CD4-positive, alpha-beta T cell treated with Interleukin-6 for 4 hours (primary cell): Measurements from ENCODE around the gene DCAF4.
A peak's percentile ranks its signal among the peaks of the same experiment; 100 is the strongest.
"Not testable (repeated sequence)": the region's sequence is repeated elsewhere in the genome, so short reads cannot be mapped to it uniquely, and the experiment has no call there.

Experiments
- DNase-seq: peaks from one replicate; pipeline ENCODE4 v3.0.0-alpha.2; 2020; ENCODE audit warnings: mixed read lengths

DCAF4 gene

DNA sequence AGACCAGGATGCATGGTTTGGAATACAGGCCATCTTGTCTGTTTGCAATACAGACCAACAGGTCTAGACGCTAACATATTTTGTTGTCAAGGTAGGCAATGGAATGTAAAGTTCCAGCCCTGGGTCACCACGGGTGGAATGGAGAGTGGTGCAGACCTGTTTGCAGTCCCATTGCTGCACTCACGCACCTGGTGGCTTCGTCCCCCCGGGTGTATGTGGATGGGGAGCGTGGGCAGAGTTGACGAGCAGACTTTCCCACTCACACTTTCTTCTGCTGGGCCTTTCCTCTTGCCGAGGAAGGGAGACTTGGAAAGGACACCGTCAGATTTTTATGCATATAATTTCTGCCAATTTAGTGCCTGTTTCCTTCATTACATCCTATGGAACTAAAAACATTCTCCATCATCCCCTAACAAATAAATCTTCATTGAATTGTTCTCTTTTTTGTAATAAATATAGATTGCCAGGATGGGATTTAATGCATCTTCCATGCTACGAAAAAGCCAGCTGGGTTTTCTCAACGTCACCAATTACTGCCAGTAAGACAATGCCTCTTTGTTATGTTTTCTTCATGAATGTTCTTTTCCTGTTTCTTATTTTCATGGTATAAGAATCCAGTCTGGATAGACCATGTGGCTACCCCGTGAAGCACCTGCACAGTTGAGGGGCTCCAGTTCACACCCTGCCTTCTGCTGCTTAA lies 15.2 kb downstream of the DCAF4 start:
- no peak for DNase-seq

DNA sequence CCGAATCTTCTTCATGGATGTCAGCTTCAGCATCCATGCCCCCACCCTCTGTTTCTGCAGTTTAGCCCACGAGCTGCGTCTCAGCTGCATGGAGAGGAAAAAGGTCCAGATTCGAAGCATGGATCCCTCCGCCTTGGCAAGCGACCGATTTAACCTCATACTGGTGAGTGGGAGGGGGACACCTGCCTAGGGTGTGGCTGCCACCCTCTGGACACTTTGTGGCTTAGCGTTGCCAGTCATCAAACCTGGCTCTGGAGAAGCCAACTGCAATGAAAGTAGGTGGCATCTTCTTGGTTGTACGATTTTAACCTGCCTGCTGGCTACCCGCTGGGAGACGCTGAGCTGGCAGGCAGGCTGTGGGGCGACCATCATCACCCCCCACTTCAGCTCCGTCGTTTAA lies 16.7 kb downstream of the DCAF4 start:
- no peak for DNase-seq

DNA sequence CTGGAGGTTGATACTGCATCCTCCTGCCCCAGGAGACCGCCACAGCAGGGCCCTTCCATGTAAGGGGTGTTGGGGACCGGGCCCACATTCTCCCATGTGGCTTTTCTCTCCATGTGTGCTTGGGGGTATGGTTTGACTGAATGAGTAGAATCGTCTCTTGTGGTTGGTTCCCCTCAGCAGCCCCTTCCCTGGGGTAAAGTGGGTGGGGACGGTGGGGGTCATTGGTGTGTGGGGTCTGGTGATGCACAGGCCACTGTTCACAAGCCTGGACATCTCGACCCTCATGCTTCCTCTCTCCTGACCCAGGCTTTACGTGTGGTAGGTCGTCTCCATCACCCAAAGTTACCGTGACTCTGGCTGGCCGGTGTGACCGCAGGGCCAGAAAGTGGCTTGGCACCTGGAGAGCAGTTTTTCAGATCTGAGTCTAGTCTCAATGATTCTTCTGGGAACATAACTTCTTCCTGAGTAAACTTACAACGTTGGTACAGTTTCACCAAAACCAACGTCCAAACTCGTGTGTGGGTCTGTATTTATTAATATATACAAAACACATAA lies 17.7 kb downstream of the DCAF4 start:
- DNase-seq = no peak

DNA sequence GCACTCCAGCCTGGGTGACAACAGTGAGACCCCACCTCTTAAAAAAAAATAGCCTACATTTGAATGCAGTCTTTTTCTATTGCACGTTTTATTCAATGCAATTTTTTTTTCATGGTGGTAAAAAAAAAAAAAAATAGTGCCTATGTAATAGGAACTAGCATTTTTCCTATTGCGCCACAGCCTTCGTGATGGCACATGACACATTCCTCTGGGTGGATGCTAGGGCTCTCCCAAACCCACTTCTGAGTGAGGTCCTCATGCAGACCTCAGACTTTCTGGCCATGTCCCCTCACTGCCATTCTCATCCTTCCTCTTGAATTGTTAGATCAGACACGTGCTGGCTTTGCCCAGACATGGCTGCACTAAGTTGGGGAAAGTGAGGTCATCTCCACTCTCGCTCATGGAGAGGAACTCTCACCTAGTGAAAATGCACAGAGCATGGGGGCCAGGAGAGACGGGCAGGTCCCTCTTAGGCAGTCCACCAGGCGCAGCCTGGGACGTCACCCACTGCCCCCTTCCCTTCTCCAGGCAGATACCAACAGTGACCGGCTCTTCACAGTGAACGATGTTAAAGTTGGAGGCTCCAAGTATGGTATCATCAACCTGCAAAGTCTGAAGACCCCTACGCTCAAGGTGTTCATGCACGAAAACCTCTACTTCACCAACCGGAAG lies 19.2 kb downstream of the DCAF4 start:
- DNase-seq = no peak

DNA sequence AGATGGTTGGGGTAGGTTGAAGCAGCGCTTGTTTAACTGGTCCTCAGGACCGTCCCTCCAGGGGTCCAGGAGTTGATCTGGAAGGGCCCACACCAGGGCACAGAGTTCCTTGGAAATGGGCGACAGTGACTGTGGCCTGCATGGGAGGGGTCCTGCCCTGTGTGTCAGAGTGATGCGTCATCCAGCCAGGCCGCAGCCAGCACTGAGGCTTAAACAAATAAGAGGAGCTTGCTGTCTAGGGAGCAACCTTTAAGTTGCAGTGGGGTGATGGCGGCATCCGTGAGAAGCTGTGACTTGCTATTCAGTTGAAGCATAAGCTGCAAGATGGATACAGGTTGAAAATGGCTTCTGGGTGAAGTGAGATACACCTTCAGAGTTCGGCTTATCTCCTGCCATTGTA lies 20.2 kb downstream of the DCAF4 start:
- DNase-seq = no peak

DNA sequence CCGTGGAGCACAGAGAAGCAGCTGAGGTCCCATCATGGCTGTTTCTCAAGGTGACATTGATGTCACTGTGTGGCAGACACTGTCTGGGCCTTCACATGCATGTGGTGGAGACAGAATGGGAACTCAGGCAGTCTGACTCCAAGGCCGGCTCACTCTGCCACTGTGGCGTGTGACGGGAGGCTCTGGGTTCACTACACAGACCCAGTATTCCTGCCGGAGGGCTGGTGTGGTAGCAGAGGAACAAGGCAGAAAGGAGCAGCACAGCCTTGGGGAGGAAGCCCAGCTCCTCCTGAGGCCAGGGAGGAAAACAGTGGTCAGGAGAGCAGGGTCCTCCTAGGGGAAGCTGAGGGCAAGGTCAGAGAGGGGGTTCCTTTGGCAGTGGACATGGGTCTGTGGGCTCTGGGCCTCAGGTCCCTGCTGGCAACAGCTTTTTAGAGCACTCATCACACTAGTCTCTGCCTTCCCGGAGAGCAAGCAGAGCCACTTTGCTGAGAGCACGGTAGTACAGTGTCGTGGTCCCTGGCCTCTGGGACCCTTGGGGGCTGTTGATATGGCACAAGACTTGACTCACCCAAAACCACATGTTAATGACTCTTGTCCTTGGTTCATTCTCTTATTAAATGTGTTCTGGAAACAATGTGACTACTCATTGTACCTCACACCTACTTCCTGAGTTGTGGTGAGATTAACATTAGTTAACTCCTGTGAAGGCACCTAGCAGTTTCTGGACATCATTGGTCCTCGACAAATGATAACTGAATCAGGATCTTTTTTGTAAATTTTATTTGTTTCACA lies 21.3 kb downstream of the DCAF4 start:
- no peak for DNase-seq

DNA sequence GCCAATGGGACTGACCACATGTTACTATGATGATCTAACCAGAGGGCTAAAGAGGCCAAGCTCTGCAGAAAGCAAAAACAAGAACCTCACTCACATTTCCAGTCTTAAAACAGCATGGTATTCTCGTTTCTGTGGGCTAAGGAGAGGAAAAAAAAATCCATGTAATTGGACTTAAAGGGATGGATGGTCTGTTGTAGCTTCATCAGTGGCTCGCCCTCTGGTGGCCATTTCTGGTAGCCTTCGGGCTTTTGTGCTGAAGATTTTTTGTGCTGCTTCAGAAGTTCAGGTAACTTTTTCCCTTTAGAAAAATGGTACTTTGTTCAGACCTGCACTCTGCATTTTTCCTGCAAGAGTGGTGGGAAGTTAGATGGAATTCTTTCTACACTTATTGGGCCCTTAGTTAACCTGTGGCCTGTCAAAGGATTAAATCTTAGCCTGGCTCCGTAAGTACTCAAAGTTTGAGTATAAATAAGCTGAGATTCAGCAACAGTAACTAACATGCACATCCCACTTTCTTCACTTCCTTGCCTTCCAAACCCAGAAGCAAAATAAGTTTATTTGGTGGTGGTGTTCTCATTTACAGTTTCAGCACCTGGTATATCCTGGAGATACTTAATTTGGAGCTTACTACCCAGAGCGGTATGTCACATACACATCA lies 22.3 kb downstream of the DCAF4 start:
- peak; percentile 69 for DNase-seq

DNA sequence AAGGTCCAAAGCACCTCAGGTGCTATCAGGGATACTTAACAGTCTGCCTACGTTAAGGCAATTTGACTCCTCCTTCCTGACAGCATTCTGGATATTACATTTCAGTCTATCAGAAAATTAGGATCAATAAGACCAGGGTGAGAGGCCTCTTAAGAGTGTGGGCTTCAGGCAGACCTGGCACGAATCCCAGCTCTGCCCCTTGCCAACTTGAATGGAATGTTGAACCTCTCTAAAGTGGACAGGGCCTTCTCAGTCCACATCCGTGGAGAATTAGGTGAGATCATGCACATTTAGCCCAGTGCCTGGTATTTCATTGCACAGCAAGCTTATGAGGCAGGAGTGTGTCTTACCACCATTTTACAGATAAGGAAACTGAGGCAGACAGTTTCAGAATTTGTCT lies 25.9 kb downstream of the DCAF4 start:
- DNase-seq = no peak

DNA sequence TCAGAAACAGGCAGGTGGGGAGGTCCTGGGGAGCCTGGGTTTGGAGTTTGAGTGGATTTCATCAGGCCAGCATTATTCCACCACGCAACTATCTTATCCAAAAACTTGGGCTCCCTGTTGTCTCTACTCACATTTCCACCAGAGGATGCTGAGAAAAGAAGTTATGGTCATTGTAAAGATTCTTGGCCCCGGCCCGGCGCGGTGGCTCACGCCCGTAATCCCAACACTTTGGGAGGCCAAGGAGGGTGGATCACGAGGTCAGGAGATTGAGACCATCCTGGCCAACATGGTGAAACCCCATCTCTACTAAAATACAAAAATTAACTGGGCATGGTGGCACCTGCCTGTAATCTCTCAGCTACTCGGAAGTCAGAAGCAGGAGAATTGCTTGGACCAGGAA lies 30.5 kb downstream of the DCAF4 start:
- DNase-seq = not testable (repeated sequence)

DNA sequence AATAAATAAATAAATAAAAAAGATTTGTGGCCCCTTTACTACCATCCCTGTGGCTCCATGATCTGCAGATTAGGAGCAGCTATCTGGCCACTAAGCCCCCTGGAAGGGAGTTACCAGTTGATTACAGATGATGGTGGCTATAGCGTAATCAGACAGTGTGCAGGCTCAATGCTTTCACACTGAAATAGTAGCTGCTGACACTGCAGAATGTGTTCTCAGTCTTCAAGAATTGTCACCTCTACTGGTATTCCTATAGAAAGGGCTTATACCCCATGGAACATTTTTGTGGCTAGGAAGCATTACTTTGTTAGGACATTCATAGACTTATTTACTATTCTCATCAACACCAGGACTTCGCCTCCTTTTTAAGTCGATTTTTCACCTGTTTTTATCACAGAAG lies 30.9 kb downstream of the DCAF4 start:
- DNase-seq = no peak

DNA sequence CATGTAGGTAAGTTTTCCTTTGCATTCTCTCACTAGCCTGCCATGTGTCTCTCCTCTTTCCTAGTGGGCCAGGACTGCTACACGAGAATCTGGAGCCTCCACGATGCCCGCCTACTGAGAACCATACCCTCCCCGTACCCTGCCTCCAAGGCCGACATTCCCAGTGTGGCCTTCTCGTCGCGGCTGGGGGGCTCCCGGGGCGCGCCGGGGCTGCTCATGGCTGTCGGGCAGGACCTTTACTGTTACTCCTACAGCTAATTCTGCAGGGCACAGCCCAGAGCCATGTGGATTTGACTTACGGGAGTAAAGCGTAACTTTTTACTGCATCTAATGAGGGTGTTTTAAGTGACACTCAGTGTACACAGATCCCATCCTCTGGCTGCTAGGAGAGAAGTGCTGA lies 32.3 kb downstream of the DCAF4 start:
- DNase-seq = no peak

DNA sequence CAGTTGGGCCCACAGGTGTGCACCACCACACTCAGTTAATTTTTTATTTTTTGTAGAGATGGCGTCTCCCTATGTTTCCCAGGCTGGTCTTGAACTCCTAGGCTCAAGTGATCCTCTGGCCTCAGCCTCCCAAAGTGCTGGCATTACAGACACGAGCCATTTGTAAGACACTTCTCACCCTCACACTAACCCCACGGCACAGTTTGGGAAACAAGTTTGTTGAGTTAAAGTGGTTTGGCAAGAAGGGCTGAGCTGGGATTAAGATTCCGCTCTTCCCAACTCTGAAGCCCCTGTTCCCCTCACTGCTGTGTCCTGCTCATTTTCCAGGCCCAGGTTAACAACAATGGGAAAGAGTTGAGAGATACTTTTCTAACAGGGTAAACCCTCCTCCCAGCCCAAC lies 34.8 kb downstream of the DCAF4 start:
- not testable (repeated sequence) for DNase-seq

DNA sequence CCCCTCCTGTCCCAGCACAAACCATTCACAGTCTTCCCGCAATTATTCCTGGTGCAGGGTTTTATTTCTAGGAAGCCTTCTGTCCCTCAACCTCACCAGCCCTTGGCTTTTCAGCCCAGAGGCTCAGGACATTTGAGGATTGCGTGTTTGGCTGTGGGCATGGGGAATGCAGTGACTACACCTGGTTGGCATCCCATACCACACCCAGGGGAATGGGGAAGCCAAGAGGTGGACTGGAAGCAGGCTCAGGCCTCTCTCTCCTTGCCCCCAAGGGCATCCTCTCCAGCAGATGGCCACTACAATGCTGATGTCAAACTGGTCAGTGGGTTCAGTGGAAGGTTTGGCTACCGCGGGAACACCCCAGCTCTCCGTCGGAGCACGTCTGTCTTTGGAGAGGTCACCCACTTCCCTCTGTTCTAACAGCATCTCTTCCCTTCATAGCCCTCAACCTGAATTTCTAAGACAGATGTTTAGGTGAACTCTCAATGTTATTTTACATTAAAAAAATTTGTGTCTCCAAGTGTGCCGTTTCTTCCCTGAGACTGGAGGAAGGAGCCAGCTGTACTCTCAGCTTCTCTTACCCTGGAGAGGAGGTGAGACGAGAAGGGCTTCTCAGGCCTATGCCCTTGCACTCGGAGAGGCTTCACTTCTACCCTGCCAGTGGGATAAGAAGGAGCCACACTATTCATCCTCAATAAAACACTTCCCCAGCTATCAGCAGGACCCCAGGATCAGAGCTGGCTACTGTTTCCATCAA lies 35.5 kb downstream of the DCAF4 start:
- DNase-seq = no peak

DNA sequence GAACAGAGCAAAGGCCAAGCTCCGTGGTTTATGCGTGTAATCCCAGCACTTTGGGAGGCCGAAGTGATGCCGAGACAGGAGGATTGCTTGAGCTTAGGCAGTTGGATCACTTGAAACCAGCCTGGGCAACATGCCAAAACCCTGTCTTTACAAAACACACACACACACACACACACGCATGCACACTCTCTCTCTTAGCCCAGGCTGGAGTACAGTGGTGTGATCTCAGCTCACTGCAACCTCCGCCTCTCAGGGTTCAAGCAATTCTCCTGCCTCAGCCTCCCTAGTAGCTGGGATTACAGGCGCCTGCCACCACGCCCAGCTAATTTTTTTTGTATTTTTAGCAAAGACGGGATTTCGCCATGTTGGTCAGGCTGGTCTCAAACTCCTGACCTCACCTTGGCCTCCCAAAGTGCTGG lies 36.1 kb downstream of the DCAF4 start:
- DNase-seq = not testable (repeated sequence)

DNA sequence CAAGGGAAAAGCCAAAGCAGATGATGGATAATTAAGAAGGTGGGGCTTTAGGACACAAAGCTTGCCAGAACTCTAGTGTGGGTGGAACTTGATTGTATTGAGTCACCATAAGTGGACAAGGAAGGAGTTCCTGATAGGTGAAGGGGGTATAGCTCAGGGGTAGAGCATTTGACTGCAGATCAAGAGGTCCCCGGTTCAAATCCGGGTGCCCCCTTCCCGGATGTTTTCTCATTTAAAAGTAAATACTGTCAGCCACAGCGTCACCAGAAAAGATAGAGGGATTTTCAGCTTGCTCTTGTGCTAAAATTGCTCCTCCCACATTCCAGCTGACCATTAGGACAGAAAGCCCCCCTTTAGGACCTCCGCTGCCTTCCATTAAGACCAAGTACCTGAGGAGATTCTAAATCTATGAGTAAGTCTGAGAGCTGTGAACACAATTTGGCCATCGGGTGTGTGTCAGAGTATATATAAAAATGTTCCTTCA lies 36.6 kb downstream of the DCAF4 start:
- DNase-seq = no peak

DNA sequence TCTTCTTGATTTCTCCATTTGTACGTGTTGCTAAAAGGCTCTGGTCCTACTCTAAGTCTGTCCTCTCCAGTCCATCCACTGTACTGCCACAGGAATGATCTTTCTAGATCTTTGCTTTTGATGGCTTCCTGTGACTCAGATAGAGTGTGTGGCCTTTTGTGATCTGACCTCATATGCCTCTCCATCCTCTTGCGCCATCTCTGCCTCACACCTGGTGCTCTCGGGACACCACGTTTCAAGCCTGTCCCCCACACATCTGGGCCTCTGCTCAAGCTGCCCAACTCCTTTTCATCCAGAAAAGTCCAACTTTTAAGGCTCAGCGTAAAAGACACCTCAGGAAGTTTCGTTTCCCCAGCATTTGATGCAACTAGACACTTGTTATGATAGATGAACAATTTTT lies 39.0 kb downstream of the DCAF4 start:
- DNase-seq = no peak

DNA sequence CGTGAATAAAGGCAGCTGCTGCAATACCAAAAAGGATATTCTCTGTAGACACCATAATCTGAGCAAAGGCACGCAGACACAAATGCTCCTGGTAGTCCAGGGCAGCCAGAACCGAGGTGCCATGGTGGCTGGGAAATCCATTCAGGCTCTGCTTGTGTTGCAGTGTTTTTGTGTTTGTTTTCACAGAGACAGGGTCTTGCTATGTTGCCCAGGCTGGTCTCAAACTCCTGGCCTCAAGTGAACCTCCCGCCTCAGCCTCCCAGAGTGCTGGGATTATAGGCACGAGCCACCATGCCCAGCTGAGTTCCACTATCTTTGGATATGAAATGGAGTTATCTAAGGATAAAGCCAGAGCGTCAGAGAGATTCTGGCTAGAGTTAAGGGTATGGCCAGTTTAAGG lies 39.8 kb downstream of the DCAF4 start:
- no peak for DNase-seq

DNA sequence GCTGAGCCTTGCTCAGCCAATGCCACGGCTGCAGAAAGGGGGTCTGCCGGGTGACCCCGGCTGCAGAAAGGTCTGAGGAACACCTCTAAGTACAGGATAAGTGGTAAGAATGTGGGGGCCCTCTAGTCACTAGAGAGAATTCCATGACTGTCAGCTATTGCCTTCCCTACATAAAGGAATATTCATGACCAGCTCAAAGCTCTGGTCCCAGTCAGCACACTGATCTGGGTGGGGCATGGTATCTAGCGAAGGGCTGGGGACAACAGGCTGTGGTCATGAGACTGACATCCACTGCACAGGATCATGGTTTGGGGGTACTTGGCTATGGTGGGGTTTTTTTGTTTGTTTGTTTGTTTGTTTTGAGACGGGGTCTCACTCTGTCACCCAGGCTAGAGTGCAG lies 42.1 kb downstream of the DCAF4 start:
- no peak for DNase-seq

DNA sequence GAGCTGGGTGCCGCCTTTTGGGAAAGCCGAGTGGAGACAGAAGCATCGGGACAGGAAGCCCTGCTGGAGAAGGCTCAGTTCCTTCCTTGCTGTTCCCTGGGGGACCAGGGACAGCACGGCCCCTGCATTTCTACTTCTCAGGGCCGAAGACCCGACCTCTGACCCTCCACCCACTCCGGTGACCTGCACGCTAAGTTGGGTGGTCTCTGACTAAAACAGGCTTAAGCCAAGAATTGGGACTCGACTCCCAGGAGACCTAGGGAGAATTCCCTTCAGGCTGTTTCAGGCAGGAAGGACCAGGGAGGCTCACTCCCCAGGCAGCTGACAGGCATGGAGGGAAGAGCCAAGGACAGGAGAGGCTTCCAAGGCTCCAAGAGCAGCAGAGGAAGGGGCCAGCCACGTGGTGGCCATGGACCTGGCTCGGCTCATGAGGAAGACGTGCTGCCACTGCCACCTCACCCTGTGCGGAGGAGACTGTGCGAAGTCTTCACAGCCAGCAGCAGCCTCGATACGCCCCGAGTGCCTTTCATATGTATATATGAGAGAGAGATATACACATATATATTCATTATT lies 43.9 kb downstream of the DCAF4 start:
- no peak for DNase-seq

DNA sequence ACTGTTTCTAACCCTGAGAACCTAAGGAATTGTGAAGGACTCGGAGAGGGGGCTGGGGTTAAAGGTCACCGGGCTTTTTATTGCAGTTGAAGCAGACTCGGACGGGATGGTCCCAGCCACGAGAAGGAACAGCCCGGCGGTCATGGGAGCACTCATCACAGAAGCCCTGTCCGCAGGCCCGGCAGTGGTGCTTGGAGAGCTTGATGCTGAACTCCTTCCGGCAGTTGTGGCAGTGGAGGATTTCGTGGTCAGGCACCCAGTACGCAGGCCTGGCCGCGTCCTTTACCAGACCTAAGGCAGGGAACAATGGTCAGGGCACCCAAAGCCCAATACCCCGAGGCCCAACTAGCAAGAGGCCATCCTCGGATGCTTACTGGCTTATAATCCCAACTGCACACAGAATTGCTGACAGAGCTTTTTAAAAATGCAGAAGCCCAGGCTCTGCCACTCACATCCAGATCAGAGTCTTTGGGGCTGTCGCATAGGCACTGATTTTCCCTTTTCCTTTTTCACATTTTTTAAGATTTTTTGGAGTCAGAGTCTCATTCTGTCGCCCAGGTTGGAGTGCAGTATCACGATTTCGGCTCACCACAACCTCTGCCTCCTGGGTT lies 44.7 kb downstream of the DCAF4 start:
- no peak for DNase-seq

DNA sequence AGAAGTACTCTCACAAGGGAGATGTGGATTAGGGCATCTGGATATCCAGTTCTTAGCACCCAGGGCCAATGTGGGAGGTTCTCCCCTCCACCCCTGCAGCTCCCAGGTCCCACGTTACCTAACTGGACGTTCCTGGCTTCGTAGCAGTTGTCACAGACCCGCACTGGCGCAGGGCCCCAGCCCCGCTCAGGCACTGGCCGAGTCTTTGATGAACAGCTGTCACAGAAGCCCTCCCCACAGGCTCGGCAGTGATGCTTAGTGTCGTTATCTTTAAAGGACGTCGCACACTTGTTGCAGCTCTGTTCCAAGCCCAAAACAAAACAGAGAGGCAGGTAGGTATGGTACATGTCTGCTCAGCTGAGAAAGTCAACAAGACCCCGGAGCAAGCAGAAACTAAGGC lies 48.4 kb downstream of the DCAF4 start:
- DNase-seq = no peak
